NCI-H1417 (cell line): ENCODE data around the gene ZNF70.

ENCODE experiments used
- DNase-seq, 3 experiments: peaks; one replicate each; lab custom pipeline; 2025; lab: John Stamatoyannopoulos, UW

Gene ZNF70

GRCh38 chr22:23779083-23779482 is 28.2 kb upstream of the ZNF70 start:
- DNase-seq, result no peak

- no peak for DNase-seq
Measured at GRCh38 chr22:23778577-23778900, 27.6 kb upstream of the ZNF70 start.

- no peak for DNase-seq
Measured at GRCh38 chr22:23777776-23778576, 27.1 kb upstream of the ZNF70 start.

GRCh38 chr22:23775779-23776375 is 25.0 kb upstream of the ZNF70 start:
- DNase-seq, result no peak

- no peak for DNase-seq
Measured at GRCh38 chr22:23774922-23775436, 24.1 kb upstream of the ZNF70 start.

GRCh38 chr22:23774114-23774921 is 23.4 kb upstream of the ZNF70 start:
- DNase-seq, result no peak

- DNase-seq, result no peak
Measured at GRCh38 chr22:23773483-23774113, 22.7 kb upstream of the ZNF70 start.

GRCh38 chr22:23772649-23773473 is 21.9 kb upstream of the ZNF70 start, which contains the start of gene MMP11:
Gene MMP11, plus strand, starts transcription at chr22:23772849. Its CDS starts 22 bp downstream, at chr22:23772871.
- peak; percentile 41 to 72 (median 58) for DNase-seq

- DNase-seq, result no peak
Measured at GRCh38 chr22:23772315-23772648, 21.4 kb upstream of the ZNF70 start.

GRCh38 chr22:23769321-23769965 is 18.5 kb upstream of the ZNF70 start:
- DNase-seq, result peak in 2 of 3 experiments; percentile 2 to 8

- DNase-seq, result peak; percentile 65 to 71 (median 69)
Measured at GRCh38 chr22:23767673-23768548, 17.0 kb upstream of the ZNF70 start, which contains the start of gene CHCHD10. Gene CHCHD10, minus strand, starts transcription at chr22:23767972. Its CDS starts 98 bp downstream, at chr22:23767874.

- no peak for DNase-seq
Measured at GRCh38 chr22:23767303-23767672, 16.4 kb upstream of the ZNF70 start.

- no peak for DNase-seq
Measured at GRCh38 chr22:23764899-23765881, 14.3 kb upstream of the ZNF70 start.

- DNase-seq, result no peak
Measured at GRCh38 chr22:23763954-23764353, 13.0 kb upstream of the ZNF70 start.

- DNase-seq, result no peak
Measured at GRCh38 chr22:23763579-23763945, 12.7 kb upstream of the ZNF70 start.

- DNase-seq, result no peak
Measured at GRCh38 chr22:23762842-23763578, 12.1 kb upstream of the ZNF70 start, which contains the start of gene C22orf15. Gene C22orf15, plus strand, starts transcription at chr22:23762990. Its CDS starts 317 bp downstream, at chr22:23763307.

- no peak for DNase-seq
Measured at GRCh38 chr22:23760056-23760455, 9.1 kb upstream of the ZNF70 start.

- DNase-seq, result no peak
Measured at GRCh38 chr22:23759566-23759965, 8.7 kb upstream of the ZNF70 start.
